ENCODE results near the gene COL17A1. TPM values are rescaled to one million over a fixed set of nuclear protein-coding genes. Genes with fewer than 3 reads are reported as not detected.

COL17A1 gene
- total and polyA plus RNA-seq, 2 of the 13 experiments (the other 11 are each of a cell fraction or from before 2014, with no cell fraction given): 0.03 TPM; not detected in 1

DNA sequence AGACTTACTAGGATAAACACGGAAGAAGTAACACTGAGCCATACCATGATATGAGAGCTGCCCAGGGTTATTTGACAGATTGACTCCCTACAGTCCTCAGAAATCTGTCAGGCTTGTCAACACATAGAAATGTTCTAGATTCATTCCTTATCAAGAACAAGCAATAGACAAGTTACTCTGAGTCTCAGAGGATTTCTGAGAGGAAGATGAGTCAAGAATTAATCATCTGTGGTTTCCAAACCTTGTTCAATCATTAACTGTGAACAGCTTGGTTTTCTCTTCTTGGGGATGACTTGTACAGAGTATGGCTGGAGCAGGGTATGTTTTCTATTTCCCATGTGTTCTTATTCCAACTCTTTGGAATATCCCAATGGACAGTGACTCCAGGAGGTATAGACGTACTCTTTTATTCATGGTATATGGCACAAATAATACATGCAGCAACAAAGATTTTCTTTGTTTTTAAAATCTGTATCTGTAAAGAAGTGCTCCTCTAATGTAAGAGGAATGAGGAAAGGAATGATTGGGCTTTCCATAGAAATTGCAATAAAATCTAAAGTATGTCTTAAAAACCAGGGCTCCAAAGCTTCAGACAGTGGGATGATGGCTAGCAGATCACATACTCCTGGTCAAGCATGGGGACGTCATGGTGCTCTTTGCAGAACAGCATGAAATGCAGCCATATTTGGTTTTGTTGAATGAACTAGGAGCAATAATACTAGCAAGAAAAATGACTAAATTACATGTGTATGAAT lies 24.4 kb upstream of the COL17A1 start:
- DNase-seq (ENCODE audit: low spot score): peak; percentile 35
- intact Hi-C loops (cut with micrococcal nuclease; ENCODE audit: unreplicated experiment): no loop called here

More for the DNA sequence above, 24.4 kb upstream of the COL17A1 start:
- ATAC-seq (peak; percentile 55; the same call in 2 of the 3 replicates), FAIRE-seq (peak; percentile 23)
- no peaks in the 10 kb centered on the region for H3K36me3 ChIP-seq (replicated peaks in 1 of 2; ENCODE audit: control insufficient read depth in 1 of 2, insufficient read depth in 2 of 2, low read length in 2 of 2)
- H3K9ac ChIP-seq (ENCODE audit: insufficient read depth, low read depth, low read length): no peak overlapping the region
- POLR2A ChIA-PET: interaction anchor here (1.6 kb wide), 1 partner anchor 11 kb away, joined by 16 read pairs; the partner anchor contains the start of gene SFR1
- WGBS (ENCODE audit: low lambda C conversion rate): 5% methylated on average over 3 of the region's 3 CpGs
- peaks cover 12% of the 10 kb centered on the region for H3K4me1 ChIP-seq (ENCODE audit: insufficient read depth, low read length)
- H3K27ac ChIP-seq (ENCODE audit: extremely low read length, insufficient read depth, low read length): no peak overlapping the region
- H3K27me3 ChIP-seq (ENCODE audit: control insufficient read depth in 1 of 2, insufficient read depth in 2 of 2, low read length in 2 of 2): no peaks in the 10 kb centered on the region
- no peaks in the 10 kb centered on the region for H3K79me2 ChIP-seq (ENCODE audit: insufficient read depth, low read length)
- no peaks in the 10 kb centered on the region for H4K20me1 ChIP-seq (ENCODE audit: insufficient read depth, low read length)
- H3K9me3 ChIP-seq (ENCODE audit: low read length): no peaks in the 10 kb centered on the region
- CTCF ChIA-PET (ENCODE audit: low intra/inter-chr PET ratio, low total read pairs): no interaction called here
- in situ Hi-C loops (cut with HindIII; ENCODE audit: extremely low pct_ligation_motif_present, low pct_unique_long_range_greater_than_20kb): no loop called here
- no peak overlapping the region for H3K4me3 ChIP-seq (replicated peaks in 1 of 3; ENCODE audit: insufficient read depth in 1 of 3, low read depth in 2 of 3, low read length in 3 of 3)
- TF ChIP-seq FOSL2 (CRISPR knock-in tag; IDR thresholded peaks at IDR 0.05) (peak; percentile 35; the same call in 1 of the 2 replicates), PAWR (CRISPR knock-in tag; IDR thresholded peaks at IDR 0.05; ENCODE audit: borderline replicate concordance) (no peak), ZNF563 (CRISPR knock-in tag; IDR thresholded peaks at IDR 0.05) (no peak), KLF11 (CRISPR knock-in tag; IDR thresholded peaks at IDR 0.05) (0 out of 2 replicates have a peak, but pooled peaks have one; percentile 7), SAP130 (CRISPR knock-in tag; IDR thresholded peaks at IDR 0.05; ENCODE audit: low read depth) (0 out of 2 replicates have a peak, but pooled peaks have one; percentile 8), EP300 (IDR thresholded peaks at IDR 0.05; ENCODE audit: low read depth in 2 of 2, low read length in 2 of 2) (peak in 1 of 2 experiments; percentile 35; a peak in 1 of 4 replicates), EP300 (CRISPR knock-in tag; IDR thresholded peaks at IDR 0.05; ENCODE audit: borderline replicate concordance) (no peak)
- TF ChIP-seq, protein P1, sequence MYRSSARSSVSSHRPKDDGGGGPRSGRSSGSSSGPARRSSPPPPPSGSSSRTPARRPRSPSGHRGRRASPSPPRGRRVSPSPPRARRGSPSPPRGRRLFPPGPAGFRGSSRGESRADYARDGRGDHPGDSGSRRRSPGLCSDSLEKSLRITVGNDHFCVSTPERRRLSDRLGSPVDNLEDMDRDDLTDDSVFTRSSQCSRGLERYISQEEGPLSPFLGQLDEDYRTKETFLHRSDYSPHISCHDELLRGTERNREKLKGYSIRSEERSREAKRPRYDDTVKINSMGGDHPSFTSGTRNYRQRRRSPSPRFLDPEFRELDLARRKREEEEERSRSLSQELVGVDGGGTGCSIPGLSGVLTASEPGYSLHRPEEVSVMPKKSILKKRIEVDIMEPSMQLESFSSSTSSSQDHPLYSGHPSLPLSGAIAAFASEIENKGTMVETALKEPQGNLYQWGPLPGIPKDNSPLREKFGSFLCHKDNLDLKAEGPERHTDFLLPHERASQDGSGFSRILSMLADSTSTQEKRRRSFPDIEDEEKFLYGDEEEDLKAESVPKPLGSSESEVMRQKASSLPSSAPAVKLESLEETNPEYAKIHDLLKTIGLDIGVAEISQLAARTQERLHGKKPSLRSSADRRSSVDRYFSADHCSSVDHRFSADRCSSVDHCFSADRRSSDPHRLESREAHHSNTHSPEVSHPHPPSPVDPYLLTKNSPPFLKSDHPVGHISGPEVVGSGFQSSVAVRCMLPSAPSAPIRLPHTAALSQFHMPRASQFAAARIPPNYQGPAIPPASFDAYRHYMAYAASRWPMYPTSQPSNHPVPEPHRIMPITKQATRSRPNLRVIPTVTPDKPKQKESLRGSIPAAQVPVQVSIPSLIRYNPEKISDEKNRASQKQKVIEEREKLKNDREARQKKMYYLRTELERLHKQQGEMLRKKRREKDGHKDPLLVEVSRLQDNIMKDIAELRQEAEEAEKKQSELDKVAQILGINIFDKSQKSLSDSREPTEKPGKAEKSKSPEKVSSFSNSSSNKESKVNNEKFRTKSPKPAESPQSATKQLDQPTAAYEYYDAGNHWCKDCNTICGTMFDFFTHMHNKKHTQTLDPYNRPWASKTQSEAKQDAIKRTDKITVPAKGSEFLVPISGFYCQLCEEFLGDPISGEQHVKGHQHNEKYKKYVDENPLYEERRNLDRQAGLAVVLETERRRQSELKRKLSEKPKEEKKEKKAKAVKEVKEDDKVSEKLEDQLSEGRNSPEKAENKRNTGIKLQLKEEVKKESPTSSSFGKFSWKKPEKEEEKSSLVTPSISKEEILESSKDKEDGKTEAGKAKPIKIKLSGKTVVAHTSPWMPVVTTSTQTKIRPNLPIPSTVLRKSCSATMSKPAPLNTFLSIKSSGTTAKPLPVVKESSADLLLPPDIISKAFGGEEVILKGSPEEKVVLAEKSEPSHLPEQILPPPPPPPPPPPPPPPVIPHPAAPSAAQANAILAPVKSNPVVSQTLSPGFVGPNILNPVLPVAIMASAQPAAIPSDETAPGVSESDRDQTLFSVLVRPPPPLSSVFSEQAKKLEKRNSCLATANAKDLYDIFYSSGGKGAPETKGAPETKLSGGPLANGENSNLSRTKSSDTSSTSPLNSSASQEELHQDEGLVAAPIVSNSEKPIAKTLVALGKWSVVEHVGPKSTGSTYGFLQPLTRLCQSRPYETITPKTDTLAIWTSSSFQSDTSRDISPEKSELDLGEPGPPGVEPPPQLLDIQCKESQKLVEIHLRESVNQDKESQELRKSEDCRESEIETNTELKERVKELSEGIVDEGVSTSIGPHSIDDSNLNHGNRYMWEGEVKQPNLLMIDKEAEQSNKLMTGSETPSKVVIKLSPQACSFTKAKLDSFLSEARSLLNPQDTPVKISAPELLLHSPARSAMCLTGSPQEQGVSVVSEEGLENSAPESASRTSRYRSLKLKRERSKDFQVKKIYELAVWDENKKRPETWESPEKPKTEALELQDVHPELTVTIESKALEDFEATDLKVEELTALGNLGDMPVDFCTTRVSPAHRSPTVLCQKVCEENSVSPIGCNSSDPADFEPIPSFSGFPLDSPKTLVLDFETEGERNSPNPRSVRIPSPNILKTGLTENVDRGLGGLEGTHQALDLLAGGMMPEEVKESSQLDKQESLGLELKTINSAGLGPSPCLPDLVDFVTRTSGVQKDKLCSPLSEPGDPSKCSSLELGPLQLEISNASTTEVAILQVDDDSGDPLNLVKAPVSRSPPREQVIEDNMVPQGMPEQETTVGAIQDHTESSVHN (CRISPR knock-in tag; IDR thresholded peaks at IDR 0.05): no peak
- no peak overlapping the region for H2AFZ ChIP-seq (ENCODE audit: low read length)
- H3K4me2 ChIP-seq (ENCODE audit: low read depth, low read length): no peak overlapping the region
- no TSS peak for BruUV-seq (replicated peaks)
